Measurements from ENCODE around the gene TGFBR3L.

TGFBR3L gene

DNA sequence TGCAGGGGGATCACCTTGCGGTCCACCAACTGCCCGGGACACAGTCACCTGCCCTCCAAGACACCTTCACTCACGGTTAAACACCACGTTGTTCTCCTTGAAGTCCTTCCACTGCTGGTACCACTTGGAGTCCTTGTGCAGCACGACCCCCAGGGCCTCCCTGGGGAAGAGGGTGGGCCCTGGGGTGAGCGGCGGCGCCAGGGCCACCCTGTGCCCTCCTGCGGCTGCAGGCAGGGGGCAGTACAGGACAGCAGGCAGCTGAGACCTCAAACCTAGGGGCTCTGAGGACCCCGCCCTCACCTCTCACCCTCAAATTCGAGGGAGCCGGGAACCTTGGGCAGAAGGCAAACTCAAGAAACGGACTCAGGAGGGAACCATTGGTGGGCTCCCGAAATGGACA, 18.8 kb downstream of the TGFBR3L start:
- Histone ChIP-seq H3K9me3 (ENCODE audit: control insufficient read depth in 2 of 2, low read length in 2 of 2) (no peaks in the 10 kb centered on the region), H3K4me1 (ENCODE audit: control insufficient read depth, insufficient read depth, low read length) (peaks cover 33% of the 10 kb centered on the region), H3K9ac (ENCODE audit: low read length in 2 of 2) (no peak overlapping the region), H3K36me3 (ENCODE audit: control insufficient read depth in 2 of 2, insufficient read depth in 2 of 2, low read length in 2 of 2) (peaks cover 42 to 43% of the 10 kb centered on the region in 2 donors), H3K27me3 (ENCODE audit: control insufficient read depth in 1 of 2, insufficient read depth in 2 of 2, low read length in 2 of 2) (no peaks in the 10 kb centered on the region), H3K4me3 (ENCODE audit: low read length in 2 of 2) (no peak overlapping the region), H3K27ac (ENCODE audit: low read length) (no peak overlapping the region)

DNA sequence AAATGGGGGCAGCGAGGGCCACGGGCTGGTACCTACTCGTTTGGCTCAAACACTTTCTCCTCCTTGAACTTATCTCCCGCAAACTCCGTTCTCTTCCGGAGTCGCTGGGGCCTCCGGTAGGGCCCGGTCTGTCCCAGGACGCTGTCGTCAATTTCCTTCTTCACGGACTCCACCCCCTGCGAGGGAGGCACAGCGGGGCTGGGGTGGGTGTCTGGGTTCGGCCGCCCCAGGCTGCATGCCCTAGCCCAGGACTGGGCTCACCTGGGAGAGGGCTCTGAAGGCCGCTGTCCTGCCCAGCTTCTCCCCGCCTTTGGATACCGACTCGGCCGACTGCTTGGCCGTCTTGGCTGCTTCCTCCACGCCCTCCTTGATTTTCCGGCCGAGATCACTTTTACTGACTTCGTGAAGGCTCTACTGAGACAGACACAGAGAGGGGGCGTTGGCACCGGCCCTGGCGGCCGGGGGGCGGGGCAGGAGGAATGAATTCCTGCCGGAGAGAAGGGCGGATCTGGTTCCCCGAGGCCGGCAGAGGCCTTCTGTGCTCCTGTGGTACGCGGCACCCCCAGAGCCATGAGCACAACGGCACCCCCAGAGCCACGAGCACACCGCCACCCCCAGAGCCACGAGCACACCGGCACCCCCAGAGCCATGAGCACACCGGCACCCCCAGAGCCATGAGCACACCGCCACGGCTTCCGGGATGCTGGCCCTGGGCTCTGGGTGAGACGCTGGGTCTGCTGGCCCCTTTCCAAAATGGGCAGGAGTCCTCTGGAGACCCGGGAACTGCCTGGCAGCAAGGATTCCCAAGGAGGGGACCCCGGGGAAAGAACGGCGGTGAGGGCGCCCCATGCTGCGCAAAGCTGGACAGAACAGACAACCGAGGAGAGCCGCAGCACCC, 19.4 kb downstream of the TGFBR3L start:
- H3K9me3 ChIP-seq (ENCODE audit: control insufficient read depth in 2 of 2, low read length in 2 of 2), result no peaks in the 10 kb centered on the region
- no peak overlapping the region for H3K9ac ChIP-seq (ENCODE audit: low read length in 2 of 2)
- H3K4me1 ChIP-seq (ENCODE audit: control insufficient read depth, insufficient read depth, low read length), result peaks cover 28% of the 10 kb centered on the region
- H3K36me3 ChIP-seq (ENCODE audit: control insufficient read depth in 2 of 2, insufficient read depth in 2 of 2, low read length in 2 of 2), result peaks cover 44 to 47% of the 10 kb centered on the region in 2 donors
- H3K27ac ChIP-seq (ENCODE audit: low read length), result no peak overlapping the region
- H3K4me3 ChIP-seq (ENCODE audit: low read length in 2 of 2), result no peak overlapping the region
- no peaks in the 10 kb centered on the region for H3K27me3 ChIP-seq (ENCODE audit: control insufficient read depth in 1 of 2, insufficient read depth in 2 of 2, low read length in 2 of 2)

DNA sequence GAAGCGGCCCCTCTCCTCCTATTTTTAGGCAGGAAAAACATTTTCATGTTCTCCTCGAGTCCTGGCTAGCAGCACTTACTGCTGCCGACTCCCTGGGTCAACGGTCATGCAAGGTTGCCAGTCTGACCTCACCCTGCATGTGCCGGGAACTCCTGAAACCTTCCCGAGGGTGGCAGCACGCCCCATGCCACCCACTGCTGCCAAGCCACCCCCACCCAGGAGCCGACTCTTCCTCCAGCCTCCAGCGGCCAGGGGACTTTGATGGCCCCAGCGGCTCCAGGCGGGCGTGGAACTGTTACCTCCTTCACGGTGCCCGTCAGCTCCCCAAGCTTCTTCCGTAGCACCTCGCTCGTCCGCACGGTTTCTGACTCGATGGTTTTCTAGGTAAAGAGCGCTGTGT, 20.1 kb downstream of the TGFBR3L start:
- Histone ChIP-seq H3K36me3 (ENCODE audit: control insufficient read depth in 2 of 2, insufficient read depth in 2 of 2, low read length in 2 of 2) (peaks cover 46 to 48% of the 10 kb centered on the region in 2 donors), H3K9me3 (ENCODE audit: control insufficient read depth in 2 of 2, low read length in 2 of 2) (no peaks in the 10 kb centered on the region), H3K4me1 (ENCODE audit: control insufficient read depth, insufficient read depth, low read length) (peaks cover 22% of the 10 kb centered on the region), H3K4me3 (ENCODE audit: low read length in 2 of 2) (no peak overlapping the region), H3K9ac (ENCODE audit: low read length in 2 of 2) (no peak overlapping the region), H3K27me3 (ENCODE audit: control insufficient read depth in 1 of 2, insufficient read depth in 2 of 2, low read length in 2 of 2) (no peaks in the 10 kb centered on the region), H3K27ac (ENCODE audit: low read length) (no peak overlapping the region)

DNA sequence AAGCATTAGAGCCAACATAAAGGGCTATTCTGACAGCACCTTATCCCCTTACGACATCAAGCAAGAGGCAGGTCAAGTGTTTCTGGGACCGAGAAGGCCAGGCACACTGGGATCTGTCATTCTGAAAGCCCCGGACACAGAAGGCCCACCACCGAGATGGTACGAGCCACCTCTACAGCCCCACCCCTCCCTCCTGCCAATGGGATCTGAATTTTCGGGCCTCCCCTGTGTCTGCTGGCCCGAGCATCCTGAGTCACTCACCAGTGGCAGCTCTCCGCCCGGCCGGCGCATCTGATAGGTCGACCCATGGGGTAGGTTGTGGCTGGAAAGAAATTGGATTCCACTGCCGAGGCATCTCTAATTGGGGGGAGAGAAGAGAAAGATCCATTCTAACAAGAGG, 26.2 kb downstream of the TGFBR3L start:
- Histone ChIP-seq H3K27me3 (ENCODE audit: control insufficient read depth in 1 of 2, insufficient read depth in 2 of 2, low read length in 2 of 2) (no peaks in the 10 kb centered on the region), H3K9me3 (ENCODE audit: control insufficient read depth in 2 of 2, low read length in 2 of 2) (no peaks in the 10 kb centered on the region), H3K36me3 (ENCODE audit: control insufficient read depth in 2 of 2, insufficient read depth in 2 of 2, low read length in 2 of 2) (peaks cover 25 to 29% of the 10 kb centered on the region in 2 donors), H3K9ac (ENCODE audit: low read length in 2 of 2) (no peak overlapping the region), H3K27ac (ENCODE audit: low read length) (no peak overlapping the region), H3K4me1 (ENCODE audit: control insufficient read depth, insufficient read depth, low read length) (peaks cover 36% of the 10 kb centered on the region), H3K4me3 (ENCODE audit: low read length in 2 of 2) (no peak overlapping the region)

DNA sequence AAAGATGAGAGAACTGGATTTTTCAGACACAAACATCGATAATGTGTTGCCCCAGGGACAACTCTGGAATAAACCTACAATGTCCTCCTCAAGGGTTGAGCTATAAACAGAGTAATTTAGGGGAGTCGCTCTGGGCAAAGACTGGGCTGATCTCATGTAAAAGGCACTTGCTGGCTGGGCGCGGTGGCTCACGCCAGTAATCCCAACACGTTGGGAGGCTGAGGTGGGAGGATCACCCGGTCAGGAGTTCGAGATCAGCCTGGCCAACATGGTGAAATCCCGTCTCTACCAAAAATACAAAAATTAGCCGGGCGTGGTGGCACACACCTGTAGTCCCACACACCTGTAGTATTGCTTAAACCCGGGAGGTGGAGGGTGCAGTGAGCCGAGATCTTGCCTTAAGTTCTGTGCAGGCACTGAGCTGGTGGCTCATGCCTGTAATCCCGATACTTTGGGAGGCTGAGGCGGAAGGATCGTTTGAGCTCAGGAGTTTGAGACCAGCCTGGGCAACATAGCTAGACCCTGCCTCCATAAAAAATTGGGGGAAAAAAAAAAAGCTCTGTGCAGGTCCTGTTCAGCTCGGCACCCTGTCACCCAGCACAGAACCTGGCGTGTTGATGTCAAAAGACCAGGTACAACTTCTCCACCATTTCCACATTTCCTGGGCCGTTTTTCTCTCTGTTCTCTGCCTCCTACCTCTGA, 27.4 kb downstream of the TGFBR3L start:
- H3K27ac ChIP-seq (ENCODE audit: low read length), result no peak overlapping the region
- H3K9ac ChIP-seq (ENCODE audit: low read length in 2 of 2), result peak overlapping the region in 1 of 2 donors; percentile 96
- peaks cover 36% of the 10 kb centered on the region for H3K4me1 ChIP-seq (ENCODE audit: control insufficient read depth, insufficient read depth, low read length)

DNA sequence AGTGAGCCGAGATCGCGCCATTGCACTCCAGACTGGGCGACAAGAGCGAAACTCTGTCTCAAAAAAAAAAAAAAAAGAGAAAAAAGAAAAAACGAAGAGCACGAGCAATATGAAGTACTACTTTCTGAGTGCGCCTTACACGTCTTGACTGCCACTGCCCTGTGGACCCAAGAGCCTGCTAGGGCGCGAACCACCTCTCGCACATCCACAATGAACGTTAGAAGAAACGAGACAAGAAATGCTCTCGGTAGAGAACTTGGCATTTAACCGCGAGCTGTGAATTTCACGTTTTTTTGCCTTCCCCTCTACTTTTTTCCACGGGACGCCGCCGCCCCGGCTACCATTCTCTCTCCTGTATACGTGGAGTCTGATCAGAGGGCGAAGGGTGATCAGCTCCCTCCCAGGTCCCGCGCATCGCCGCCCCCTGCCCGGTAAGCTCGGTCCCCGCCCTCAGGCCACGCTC, 28.4 kb downstream of the TGFBR3L start:
- H3K36me3 ChIP-seq (ENCODE audit: control insufficient read depth in 2 of 2, insufficient read depth in 2 of 2, low read length in 2 of 2), result peaks cover 13 to 20% of the 10 kb centered on the region in 2 donors
- H3K4me3 ChIP-seq (ENCODE audit: low read length in 2 of 2), result peak overlapping the region; percentile 81 to 92
- H3K27ac ChIP-seq (ENCODE audit: low read length), result peak overlapping the region; percentile 99
- peaks cover 36% of the 10 kb centered on the region for H3K4me1 ChIP-seq (ENCODE audit: control insufficient read depth, insufficient read depth, low read length)
- H3K9me3 ChIP-seq (ENCODE audit: control insufficient read depth in 2 of 2, low read length in 2 of 2), result no peaks in the 10 kb centered on the region
- no peaks in the 10 kb centered on the region for H3K27me3 ChIP-seq (ENCODE audit: control insufficient read depth in 1 of 2, insufficient read depth in 2 of 2, low read length in 2 of 2)
- peak overlapping the region; percentile 96 to 99 for H3K9ac ChIP-seq (ENCODE audit: low read length in 2 of 2)

More for the DNA sequence above, 27.4 kb downstream of the TGFBR3L start:
- peaks cover 19 to 29% of the 10 kb centered on the region in 2 donors for H3K36me3 ChIP-seq (ENCODE audit: control insufficient read depth in 2 of 2, insufficient read depth in 2 of 2, low read length in 2 of 2)
- peak overlapping the region; percentile 81 to 92 for H3K4me3 ChIP-seq (ENCODE audit: low read length in 2 of 2)
- no peaks in the 10 kb centered on the region for H3K9me3 ChIP-seq (ENCODE audit: control insufficient read depth in 2 of 2, low read length in 2 of 2)
- H3K27me3 ChIP-seq (ENCODE audit: control insufficient read depth in 1 of 2, insufficient read depth in 2 of 2, low read length in 2 of 2), result no peaks in the 10 kb centered on the region

DNA sequence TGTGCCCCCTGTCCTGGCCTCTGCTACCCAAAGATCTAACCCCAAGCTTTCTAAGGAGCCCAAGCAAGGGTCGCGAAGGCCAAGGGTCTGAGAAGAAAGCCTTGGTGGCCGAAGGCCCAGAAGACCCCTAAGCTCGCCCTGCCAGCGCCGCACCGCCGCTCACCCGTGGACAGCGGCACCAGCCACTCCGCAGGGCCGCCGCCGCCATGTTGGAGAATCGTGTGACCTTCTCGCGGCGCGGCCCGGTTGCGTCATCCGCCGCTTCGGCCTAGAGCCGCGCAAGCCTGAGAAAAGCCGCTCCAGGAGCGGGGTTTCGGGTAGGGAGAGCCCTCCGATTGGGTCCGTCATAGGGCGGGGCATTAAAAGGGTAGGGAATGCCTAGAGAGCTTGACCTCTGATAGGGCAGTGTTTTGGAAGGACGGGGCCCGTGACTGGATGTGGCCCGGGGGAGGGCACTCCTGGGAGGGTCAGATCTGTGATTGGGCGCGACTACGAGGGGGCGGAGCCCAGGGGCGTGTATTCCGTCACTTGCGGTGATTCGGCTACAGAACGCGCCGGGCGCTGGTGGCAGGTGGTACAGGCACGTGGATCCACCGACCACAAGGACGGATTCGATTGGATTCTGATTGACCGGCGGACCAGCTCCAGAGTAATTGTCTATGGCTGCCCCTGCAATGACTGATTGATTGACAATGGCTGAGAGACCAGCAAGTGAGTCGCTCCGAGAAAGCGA, 29.0 kb downstream of the TGFBR3L start, which contains the start of gene TIMM44:
TSS of gene TIMM44 (minus strand) at position 223 of the 733 bp plus-strand sequence. CDS start at position 208, 15 bp downstream.
- no peaks in the 10 kb centered on the region for H3K27me3 ChIP-seq (ENCODE audit: control insufficient read depth in 1 of 2, insufficient read depth in 2 of 2, low read length in 2 of 2)
- peak within 1 kb of the TSS; percentile 99 for H3K27ac ChIP-seq (ENCODE audit: low read length)
- peaks cover 11 to 19% of the 10 kb centered on the region in 2 donors for H3K36me3 ChIP-seq (ENCODE audit: control insufficient read depth in 2 of 2, insufficient read depth in 2 of 2, low read length in 2 of 2)
- H3K4me1 ChIP-seq (ENCODE audit: control insufficient read depth, insufficient read depth, low read length), result peaks cover 36% of the 10 kb centered on the region
- H3K9me3 ChIP-seq (ENCODE audit: control insufficient read depth in 2 of 2, low read length in 2 of 2), result no peaks in the 10 kb centered on the region
- peak within 1 kb of the TSS; percentile 91 to 92 for H3K4me3 ChIP-seq (ENCODE audit: low read length in 2 of 2)
- H3K9ac ChIP-seq (ENCODE audit: low read length in 2 of 2), result peak within 1 kb of the TSS; percentile 96 to 99

DNA sequence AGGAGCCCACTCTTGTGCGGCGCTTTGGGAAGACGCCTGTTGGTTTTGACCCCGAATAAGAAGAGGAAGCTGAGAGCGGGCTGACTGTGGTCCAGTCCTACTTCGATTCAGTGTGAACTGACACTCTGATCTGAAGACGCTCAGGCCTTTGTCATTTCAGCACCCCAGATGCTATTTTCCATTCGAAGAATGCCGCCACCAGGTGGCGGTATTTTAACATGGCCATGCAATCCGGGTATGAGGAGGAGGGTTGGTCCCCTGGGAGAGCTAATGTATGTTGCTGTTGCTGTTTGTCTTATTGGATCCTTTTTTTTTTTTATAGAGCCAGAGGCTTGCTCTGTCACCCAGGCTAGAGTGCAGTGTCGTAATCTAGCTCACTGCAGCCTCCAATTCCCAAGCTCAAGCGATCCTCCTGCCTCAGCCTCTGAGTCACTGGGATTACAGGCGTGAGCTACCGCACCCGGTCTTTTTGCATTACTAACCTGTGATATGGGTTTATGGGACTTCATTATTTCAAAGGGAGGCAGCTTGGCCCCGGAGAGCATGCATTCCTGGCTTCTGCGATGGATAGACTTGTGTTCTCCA, 29.6 kb downstream of the TGFBR3L start:
- peaks cover 7 to 17% of the 10 kb centered on the region in 2 donors for H3K36me3 ChIP-seq (ENCODE audit: control insufficient read depth in 2 of 2, insufficient read depth in 2 of 2, low read length in 2 of 2)
- no peaks in the 10 kb centered on the region for H3K9me3 ChIP-seq (ENCODE audit: control insufficient read depth in 2 of 2, low read length in 2 of 2)
- peak overlapping the region; percentile 80 to 81 for H3K9ac ChIP-seq (ENCODE audit: low read length in 2 of 2)
- peak overlapping the region; percentile 99 for H3K27ac ChIP-seq (ENCODE audit: low read length)
- peak overlapping the region; percentile 91 to 92 for H3K4me3 ChIP-seq (ENCODE audit: low read length in 2 of 2)
- no peaks in the 10 kb centered on the region for H3K27me3 ChIP-seq (ENCODE audit: control insufficient read depth in 1 of 2, insufficient read depth in 2 of 2, low read length in 2 of 2)
- H3K4me1 ChIP-seq (ENCODE audit: control insufficient read depth, insufficient read depth, low read length), result peaks cover 36% of the 10 kb centered on the region

DNA sequence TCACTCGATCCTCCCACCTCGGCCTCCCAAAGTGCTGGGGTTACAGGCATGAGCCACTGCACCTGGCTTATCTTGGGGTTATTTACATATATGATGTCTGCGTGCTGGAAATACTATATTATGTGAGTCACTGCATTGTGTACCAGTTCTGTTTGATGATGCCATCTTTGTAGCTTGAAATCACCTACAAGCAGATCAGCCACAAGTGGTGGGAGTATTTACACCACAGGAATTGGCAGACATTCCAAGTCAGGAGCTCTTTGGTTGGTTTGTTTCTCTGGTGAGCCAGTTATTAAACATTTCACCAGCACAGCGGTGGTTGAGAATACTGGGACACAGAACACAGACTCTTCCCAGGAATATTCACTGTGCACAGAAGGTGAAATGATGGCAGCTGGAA, 33.3 kb downstream of the TGFBR3L start:
- Histone ChIP-seq H3K4me1 (ENCODE audit: control insufficient read depth, insufficient read depth, low read length) (peaks cover 13% of the 10 kb centered on the region), H3K27me3 (ENCODE audit: control insufficient read depth in 1 of 2, insufficient read depth in 2 of 2, low read length in 2 of 2) (no peaks in the 10 kb centered on the region), H3K27ac (ENCODE audit: low read length) (no peak overlapping the region), H3K9ac (ENCODE audit: low read length in 2 of 2) (no peak overlapping the region), H3K36me3 (ENCODE audit: control insufficient read depth in 2 of 2, insufficient read depth in 2 of 2, low read length in 2 of 2) (no peaks in the 10 kb centered on the region), H3K4me3 (ENCODE audit: low read length in 2 of 2) (no peak overlapping the region), H3K9me3 (ENCODE audit: control insufficient read depth in 2 of 2, low read length in 2 of 2) (no peaks in the 10 kb centered on the region)

DNA sequence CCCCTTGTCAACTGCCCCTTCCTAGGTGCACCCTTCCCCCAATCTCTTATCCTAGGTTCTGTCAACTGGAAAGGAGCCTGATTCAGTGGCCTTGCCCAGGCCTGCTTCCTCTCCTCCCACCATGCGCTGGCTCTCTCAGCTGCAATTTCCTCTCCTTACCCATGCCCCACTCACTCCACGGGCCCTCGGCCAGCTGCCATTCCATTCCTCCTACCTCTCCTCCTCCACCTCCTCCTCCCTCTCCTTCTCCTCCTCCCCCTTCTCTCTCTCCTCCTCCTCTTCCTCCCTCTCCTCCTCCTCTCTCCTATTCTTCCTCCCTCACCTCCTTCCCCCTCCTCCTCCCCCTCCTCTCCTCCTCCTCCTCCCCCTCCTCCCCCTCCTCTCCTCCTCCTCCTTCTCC, 38.4 kb downstream of the TGFBR3L start:
- Histone ChIP-seq H3K9me3 (ENCODE audit: control insufficient read depth in 2 of 2, low read length in 2 of 2) (no peaks in the 10 kb centered on the region), H3K4me1 (ENCODE audit: control insufficient read depth, insufficient read depth, low read length) (no peaks in the 10 kb centered on the region), H3K27me3 (ENCODE audit: control insufficient read depth in 1 of 2, insufficient read depth in 2 of 2, low read length in 2 of 2) (no peaks in the 10 kb centered on the region), H3K27ac (ENCODE audit: low read length) (no peak overlapping the region), H3K36me3 (ENCODE audit: control insufficient read depth in 2 of 2, insufficient read depth in 2 of 2, low read length in 2 of 2) (peaks cover 0 to 2% of the 10 kb centered on the region in 2 donors), H3K9ac (ENCODE audit: low read length in 2 of 2) (no peak overlapping the region), H3K4me3 (ENCODE audit: low read length in 2 of 2) (no peak overlapping the region)
